ENCODE measurements around the gene TMEM176A.

TMEM176A gene

GRCh38 chr7:150849204-150849775 is 48.7 kb downstream of the TMEM176A start:
- no peak for DNase-seq (ENCODE audit: low read depth in 2 of 2)

- DNase-seq (ENCODE audit: low read depth in 2 of 2), result no peak
These were observed 49.7 kb downstream of the TMEM176A start for GRCh38 chr7:150850273-150850672.

GRCh38 chr7:150851492-150852370 is 51.2 kb downstream of the TMEM176A start:
- DNase-seq (ENCODE audit: low read depth in 2 of 2), result no peak

GRCh38 chr7:150852371-150852905 is 51.9 kb downstream of the TMEM176A start, which contains the start of gene AOC1:
TSS of gene AOC1 (plus strand) at chr7:150852517. CDS start at chr7:150856471, 3,954 bp downstream.
- DNase-seq (ENCODE audit: low read depth in 2 of 2), result no peak

DNA sequence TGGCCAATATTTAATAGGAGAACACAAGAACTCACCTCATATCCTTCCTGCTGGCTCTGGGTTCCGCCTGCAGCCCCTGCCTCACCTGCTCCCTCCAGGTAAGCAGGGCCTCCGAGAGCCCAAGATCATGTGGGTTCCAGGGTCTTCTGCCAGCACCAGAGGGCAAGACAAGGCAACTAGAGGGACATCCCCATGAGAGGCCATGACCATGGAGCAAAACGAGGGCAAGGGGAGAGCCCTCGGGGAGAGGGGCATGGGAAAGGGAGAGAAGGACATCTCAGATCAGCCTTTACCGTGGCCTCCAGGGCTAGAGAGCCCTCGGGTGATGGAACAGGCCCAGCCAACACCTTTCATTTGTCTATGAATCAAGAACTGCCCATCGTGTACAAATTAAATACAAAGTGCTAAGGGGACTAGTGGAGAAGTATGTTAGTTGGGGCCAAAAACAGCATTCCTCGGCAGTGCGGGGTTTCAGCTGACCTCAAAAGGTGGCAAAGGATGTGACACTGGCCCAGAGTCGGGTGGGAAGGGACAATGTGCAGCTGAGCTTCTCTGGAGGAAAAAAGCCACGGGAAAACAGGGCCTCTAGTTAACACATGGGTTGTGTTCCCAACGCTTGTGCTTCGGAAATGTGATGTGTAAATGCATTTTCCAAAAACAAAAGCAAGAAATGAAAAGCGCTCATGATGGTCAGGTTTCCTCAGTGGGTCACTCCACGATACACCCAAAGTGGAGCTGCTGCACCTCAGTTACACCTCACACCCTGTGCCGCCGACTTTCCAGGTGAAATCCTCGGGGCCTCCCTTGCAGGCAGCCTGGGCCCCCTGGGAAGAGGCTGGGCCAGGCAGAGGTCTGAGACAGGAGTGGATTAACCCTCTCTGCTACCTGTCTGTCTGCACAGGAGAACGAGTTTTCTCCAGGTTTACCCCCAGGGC is 53.8 kb downstream of the TMEM176A start:
- no peak for DNase-seq (ENCODE audit: low read depth in 2 of 2)

Measured in stimulated activated CD8-positive, alpha-beta memory T cell treated with anti-CD3 and anti-CD28 coated beads, Interleukin-15, amount 100 ng/mL, for 4 hours (primary cell).